NCI-H510A treated with DMSO at 0.1 percent for 48 hours (cell line): Measurements from ENCODE around the gene SPRY2.
"Not testable (repeated sequence)": the region's sequence is repeated elsewhere in the genome, so short reads cannot be mapped to it uniquely, and the experiment has no call there.

Experiments used
- DNase-seq: peaks from one replicate; lab custom pipeline; 2025; lab: John Stamatoyannopoulos, UW

Gene SPRY2, protein sequence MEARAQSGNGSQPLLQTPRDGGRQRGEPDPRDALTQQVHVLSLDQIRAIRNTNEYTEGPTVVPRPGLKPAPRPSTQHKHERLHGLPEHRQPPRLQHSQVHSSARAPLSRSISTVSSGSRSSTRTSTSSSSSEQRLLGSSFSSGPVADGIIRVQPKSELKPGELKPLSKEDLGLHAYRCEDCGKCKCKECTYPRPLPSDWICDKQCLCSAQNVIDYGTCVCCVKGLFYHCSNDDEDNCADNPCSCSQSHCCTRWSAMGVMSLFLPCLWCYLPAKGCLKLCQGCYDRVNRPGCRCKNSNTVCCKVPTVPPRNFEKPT

GRCh38 chr13:80341101-80341755 is at the start of gene SPRY2:
Gene SPRY2, minus strand, starts transcription at chr13:80341126. Its CDS starts 3,421 bp downstream, at chr13:80337705.
- DNase-seq, result peak; percentile 64

DNA sequence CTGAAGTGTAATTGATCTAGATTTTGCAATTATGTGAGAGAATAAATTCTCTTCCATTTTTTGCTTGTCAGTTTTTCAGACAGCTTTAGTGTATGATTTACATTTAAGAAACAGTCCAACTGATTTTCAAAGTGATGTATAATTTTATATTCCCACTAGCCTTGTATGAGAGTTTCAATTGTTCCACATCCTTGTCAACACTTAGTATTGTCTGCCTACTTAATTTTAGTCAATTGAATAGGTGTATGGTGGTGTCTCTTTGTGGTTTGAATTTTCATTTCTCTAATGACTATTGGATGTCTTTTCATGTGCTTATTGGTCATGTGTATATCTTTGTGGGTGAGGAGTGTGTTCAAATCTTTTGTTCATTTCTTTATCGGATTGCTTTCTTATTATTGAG is 49.4 kb upstream of the SPRY2 start:
- no peak for DNase-seq

- no peak for DNase-seq
Measured at GRCh38 chr13:80389073-80390038, 48.4 kb upstream of the SPRY2 start.

DNA sequence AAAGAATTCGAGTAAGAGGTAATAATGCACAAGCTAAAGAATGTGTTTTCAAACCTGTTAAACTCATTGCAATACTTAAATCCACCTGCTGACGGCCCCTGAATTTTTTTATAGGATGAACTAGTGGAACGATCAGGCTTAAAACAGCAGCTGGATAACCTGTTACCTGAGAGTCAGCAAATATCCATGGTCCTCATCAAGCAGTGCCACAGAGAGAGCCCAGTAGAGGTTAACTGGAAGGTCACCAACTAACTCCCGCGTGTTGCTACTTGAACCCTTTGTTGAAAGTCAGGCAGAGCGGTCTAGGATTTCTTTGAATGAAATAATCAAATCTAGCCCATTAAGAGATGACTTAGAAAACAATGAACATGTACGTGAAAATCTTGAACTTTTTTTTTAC is 47.6 kb upstream of the SPRY2 start:
- peak; percentile 14 for DNase-seq

DNA sequence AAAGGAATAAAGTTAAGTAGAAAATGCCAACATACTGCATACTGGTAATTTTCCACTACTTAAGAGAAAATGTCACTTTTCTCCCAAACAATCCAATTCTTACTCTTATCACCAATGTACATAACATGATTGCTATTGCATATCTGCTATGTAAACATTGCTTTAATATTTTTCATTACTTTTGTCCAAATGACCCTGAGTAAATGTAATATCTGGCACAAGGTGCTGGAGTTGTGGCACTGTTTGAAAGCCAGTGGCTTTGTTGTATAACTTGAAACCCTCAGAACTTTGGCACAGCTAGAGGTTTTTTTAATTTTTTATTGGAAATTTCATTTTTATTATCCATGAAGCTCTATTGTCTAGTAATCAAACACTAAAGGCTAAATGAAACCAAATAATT is 45.7 kb upstream of the SPRY2 start:
- DNase-seq, result no peak

- no peak for DNase-seq
Measured at GRCh38 chr13:80386002-80386401, 45.1 kb upstream of the SPRY2 start.

- peak; percentile 76 for DNase-seq
Measured at GRCh38 chr13:80382576-80382975, 41.6 kb upstream of the SPRY2 start.

DNA sequence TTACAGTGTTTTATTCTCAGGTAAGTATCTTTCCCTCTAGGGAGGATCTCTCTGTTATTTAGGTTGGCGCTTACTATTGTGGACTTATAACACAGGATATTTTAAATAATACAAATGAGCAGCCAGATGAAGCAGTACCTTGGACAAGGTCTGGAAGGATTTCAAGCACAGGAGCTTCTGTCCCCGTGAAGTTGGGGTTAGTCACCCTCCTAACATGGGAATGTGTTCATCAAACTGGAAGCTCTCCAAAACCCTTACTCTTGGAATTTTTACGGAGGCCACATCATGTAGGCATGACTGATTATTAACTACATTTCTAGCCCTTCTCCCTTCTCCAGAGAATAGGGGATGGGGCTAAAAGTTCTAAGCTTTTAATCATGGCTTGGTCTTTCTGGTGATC is 38.3 kb upstream of the SPRY2 start:
- DNase-seq, result no peak

DNA sequence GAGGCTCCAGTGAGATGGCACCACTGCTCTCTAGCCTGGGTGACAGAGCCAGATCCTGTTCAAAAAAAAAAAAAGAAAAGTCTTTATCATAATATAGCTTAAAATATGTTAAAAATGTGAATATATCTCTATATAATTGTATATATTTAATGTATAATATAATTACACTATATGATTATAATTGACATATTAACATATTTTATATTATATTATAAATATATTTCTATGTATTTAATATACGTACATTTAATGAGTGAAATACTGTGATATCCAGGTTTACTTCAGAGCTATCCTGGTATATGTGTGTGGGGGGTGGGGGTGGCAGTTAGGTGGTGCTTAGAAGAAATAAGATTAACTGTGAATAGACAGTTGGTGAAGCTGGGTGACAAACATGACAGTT is 35.6 kb upstream of the SPRY2 start:
- DNase-seq, result no peak

- DNase-seq, result no peak
Measured at GRCh38 chr13:80374901-80375300, 34.0 kb upstream of the SPRY2 start.

- DNase-seq, result no peak
Measured at GRCh38 chr13:80374444-80374843, 33.5 kb upstream of the SPRY2 start.

- DNase-seq, result no peak
Measured at GRCh38 chr13:80371840-80372509, 31.0 kb upstream of the SPRY2 start.

- DNase-seq, result no peak
Measured at GRCh38 chr13:80367473-80367872, 26.5 kb upstream of the SPRY2 start.

- DNase-seq, result no peak
Measured at GRCh38 chr13:80363890-80364503, 23.1 kb upstream of the SPRY2 start.

DNA sequence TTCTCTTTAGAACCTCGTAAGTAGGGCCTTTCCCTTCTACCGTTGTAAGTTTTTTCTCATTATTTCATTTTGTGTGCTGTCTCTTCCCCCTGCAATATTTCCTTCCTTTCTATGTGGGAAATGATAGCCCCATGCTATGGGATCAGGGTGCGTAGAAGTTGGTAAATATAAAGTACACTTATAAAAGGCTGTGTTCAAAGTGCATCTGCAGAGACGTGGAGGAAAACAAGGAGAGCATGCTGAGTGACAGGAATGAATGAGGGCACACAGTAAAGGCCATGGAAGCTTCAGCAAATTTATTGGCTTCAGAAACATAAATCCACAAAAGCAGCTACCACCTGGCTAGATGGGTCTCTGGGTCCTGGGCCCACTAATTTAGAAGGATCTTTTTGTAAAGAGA is 21.6 kb upstream of the SPRY2 start:
- DNase-seq, result no peak

DNA sequence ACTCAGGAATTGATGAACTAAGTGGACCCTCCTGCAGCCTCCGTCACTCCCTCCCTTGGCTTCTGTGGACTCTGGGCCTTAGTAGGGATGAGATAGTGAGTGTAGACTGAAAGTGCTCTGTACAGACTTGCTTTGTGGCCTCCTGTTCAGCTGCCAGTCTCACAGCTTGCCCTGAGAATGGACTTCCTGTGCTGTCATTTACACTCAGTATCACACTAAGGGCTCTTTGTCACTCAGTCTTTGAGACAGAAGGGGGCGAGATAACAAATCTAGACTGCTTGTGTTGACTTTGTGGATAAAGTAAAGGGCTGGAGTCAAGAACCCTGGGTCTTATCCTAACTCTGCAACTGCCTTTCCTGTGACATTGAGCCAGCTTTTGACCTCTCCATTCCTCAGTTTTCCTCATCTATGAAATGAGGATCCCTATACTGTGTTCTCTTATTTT is 21.0 kb upstream of the SPRY2 start:
- DNase-seq, result peak; percentile 14

- no peak for DNase-seq
Measured at GRCh38 chr13:80361298-80361697, 20.4 kb upstream of the SPRY2 start.

DNA sequence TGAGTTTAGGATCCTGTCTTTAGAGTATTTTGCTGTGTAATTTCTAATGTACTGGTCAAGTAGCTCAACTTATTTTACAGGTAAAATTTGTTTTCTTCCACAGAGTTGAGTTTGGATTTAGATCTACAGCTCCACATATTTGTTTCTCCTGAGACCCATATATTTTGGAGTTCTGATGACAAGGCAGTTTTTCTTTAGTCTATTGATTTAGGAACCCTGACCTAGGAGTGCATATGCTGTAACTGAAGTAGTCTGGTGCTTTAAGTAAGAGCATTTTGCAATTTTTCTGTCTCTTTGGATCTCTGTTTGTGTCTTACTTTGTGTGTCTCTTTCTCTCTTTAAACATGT is 19.5 kb upstream of the SPRY2 start:
- DNase-seq, result no peak

DNA sequence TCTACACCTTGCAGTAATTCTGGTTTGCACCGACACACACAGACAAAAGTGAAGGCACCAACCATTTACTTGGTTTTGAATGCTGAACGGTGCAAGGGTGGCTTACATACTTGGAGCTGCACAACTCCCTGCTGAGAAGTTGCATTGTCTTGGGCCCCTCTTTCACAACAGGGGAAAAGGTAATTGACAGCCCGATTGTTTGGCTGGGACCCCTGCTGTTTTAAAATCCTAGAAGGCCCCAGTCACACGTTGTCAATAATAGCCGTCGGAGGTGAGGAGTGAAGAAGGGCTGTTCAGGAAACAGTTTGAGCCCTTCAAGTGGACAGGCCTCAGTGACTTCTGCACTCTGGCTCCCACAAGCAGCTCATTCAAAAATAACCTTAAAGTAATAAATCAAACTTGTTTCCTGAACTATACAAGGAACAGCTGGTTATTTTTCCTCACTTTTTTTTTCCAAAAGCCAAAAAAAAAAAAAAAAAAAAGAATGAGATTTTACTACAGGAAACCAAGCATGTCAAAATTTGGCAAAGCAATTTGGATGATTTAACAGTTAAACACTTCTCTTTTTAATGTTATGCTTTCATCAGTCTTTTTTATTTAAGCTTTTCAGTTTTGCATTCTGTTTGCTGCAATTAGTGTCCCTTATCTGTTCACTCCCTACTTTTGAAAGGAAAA is 19.0 kb upstream of the SPRY2 start:
- DNase-seq, result peak; percentile 63

- peak; percentile 34 for DNase-seq
Measured at GRCh38 chr13:80359414-80359777, 18.5 kb upstream of the SPRY2 start.

DNA sequence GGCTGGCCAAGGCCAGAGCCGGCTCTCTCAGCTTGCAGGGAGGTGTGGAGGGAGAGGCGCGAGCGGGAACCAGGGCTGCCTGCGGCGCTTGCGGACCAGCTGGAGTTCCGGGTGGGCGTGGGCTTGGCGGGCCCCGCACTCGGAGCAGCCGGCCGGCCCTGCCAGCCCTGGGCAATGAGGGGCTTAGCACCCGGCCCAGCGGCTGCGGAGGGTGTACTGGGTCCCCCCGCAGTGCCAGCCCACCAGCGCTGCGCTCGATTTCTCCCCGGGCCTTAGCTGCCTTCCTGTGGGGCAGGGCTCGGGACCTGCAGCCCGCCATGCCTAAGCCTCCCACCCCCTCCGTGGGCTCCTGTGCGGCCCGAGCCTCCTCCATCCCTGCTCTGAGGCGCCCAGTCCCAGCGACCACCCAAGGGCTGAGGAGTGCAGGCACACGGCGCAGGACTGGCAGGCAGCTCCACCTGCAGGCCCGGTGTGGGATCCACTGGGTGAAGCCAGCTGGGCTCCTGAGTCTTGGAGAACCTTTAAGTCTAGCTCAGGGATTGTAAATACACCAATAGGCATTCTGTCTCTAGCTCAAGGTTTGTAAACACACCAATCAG is 14.7 kb upstream of the SPRY2 start:
- not testable (repeated sequence) for DNase-seq
